ENCODE results near the gene IL4. TPM values are rescaled to one million over a fixed set of nuclear protein-coding genes. Genes with fewer than 3 reads are reported as not detected.
A peak's percentile ranks its signal among the peaks of the same experiment; 100 is the strongest.

The IL4 gene
- total and polyA plus RNA-seq, 9 of the 15 experiments (the other 6 are each of a cell fraction or from before 2014, with no cell fraction given), result 0.22 to 0.62 TPM; not detected in 7

DNA sequence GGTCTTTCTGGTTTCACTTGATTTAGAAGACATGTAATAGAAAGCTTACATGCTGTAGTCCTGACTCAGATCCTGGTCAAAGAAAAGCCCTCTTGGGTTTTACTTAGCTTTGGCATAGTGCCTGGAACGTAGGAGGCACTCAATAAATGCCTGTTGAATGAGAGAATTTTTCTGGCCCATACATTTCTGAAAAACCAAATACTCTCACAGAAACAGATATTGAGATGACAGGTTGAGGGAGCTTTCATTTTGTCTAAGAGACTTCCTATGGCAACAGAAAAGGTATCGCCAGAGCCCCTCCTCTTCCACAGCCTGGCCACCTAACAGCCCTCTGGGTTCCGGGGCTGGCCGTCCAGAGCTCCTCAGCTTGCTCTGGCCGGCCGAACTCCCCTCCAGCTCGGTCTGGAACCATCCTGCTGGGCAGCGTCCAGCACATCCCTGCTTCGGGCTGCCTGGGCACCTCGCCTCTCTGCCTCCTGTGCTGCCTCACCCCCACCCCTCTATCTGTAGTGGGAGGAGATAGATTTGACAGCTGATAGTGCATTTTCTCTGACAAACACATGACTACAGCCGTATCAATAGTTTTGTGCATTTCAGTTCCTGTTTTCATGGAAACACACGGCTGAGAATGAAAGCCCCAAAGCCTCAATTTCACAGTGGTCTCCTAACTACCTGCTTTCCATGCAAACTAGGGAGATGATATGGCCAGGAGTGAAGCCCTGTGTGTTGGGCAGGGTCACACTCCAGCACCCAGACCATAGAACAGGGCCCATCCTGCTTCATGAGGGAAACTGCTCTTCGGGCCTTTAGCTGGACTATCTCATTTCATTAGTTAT is 1.1 kb downstream of the IL4 start (continued):
- TF ChIP-seq, protein P1, sequence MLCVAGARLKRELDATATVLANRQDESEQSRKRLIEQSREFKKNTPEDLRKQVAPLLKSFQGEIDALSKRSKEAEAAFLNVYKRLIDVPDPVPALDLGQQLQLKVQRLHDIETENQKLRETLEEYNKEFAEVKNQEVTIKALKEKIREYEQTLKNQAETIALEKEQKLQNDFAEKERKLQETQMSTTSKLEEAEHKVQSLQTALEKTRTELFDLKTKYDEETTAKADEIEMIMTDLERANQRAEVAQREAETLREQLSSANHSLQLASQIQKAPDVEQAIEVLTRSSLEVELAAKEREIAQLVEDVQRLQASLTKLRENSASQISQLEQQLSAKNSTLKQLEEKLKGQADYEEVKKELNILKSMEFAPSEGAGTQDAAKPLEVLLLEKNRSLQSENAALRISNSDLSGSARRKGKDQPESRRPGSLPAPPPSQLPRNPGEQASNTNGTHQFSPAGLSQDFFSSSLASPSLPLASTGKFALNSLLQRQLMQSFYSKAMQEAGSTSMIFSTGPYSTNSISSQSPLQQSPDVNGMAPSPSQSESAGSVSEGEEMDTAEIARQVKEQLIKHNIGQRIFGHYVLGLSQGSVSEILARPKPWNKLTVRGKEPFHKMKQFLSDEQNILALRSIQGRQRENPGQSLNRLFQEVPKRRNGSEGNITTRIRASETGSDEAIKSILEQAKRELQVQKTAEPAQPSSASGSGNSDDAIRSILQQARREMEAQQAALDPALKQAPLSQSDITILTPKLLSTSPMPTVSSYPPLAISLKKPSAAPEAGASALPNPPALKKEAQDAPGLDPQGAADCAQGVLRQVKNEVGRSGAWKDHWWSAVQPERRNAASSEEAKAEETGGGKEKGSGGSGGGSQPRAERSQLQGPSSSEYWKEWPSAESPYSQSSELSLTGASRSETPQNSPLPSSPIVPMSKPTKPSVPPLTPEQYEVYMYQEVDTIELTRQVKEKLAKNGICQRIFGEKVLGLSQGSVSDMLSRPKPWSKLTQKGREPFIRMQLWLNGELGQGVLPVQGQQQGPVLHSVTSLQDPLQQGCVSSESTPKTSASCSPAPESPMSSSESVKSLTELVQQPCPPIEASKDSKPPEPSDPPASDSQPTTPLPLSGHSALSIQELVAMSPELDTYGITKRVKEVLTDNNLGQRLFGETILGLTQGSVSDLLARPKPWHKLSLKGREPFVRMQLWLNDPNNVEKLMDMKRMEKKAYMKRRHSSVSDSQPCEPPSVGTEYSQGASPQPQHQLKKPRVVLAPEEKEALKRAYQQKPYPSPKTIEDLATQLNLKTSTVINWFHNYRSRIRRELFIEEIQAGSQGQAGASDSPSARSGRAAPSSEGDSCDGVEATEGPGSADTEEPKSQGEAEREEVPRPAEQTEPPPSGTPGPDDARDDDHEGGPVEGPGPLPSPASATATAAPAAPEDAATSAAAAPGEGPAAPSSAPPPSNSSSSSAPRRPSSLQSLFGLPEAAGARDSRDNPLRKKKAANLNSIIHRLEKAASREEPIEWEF (CRISPR knock-in tag; IDR thresholded peaks at IDR 0.05), result peak; percentile 43; the same call in 1 of the 2 replicates
- TF ChIP-seq, protein P2, sequence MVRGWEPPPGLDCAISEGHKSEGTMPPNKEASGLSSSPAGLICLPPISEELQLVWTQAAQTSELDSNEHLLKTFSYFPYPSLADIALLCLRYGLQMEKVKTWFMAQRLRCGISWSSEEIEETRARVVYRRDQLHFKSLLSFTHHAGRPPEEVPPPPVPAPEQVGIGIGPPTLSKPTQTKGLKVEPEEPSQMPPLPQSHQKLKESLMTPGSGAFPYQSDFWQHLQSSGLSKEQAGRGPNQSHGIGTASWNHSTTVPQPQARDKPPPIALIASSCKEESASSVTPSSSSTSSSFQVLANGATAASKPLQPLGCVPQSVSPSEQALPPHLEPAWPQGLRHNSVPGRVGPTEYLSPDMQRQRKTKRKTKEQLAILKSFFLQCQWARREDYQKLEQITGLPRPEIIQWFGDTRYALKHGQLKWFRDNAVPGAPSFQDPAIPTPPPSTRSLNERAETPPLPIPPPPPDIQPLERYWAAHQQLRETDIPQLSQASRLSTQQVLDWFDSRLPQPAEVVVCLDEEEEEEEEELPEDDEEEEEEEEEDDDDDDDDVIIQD (CRISPR knock-in tag; IDR thresholded peaks at IDR 0.05), result no peak
- TF ChIP-seq STAT5A (IDR thresholded peaks at IDR 0.05; ENCODE audit: borderline replicate concordance, low read length) (no peak), SMAD1 (IDR thresholded peaks at IDR 0.05; ENCODE audit: low read depth, low read length, partially characterized antibody) (no peak), PCBP2 (IDR thresholded peaks at IDR 0.05; ENCODE audit: low read depth, low read length, poor library complexity, severe bottlenecking) (no peak), PHB (CRISPR knock-in tag; IDR thresholded peaks at IDR 0.05) (no peak), ZNF57 (CRISPR knock-in tag; IDR thresholded peaks at IDR 0.05) (no peak)
- TF ChIP-seq, protein P3, sequence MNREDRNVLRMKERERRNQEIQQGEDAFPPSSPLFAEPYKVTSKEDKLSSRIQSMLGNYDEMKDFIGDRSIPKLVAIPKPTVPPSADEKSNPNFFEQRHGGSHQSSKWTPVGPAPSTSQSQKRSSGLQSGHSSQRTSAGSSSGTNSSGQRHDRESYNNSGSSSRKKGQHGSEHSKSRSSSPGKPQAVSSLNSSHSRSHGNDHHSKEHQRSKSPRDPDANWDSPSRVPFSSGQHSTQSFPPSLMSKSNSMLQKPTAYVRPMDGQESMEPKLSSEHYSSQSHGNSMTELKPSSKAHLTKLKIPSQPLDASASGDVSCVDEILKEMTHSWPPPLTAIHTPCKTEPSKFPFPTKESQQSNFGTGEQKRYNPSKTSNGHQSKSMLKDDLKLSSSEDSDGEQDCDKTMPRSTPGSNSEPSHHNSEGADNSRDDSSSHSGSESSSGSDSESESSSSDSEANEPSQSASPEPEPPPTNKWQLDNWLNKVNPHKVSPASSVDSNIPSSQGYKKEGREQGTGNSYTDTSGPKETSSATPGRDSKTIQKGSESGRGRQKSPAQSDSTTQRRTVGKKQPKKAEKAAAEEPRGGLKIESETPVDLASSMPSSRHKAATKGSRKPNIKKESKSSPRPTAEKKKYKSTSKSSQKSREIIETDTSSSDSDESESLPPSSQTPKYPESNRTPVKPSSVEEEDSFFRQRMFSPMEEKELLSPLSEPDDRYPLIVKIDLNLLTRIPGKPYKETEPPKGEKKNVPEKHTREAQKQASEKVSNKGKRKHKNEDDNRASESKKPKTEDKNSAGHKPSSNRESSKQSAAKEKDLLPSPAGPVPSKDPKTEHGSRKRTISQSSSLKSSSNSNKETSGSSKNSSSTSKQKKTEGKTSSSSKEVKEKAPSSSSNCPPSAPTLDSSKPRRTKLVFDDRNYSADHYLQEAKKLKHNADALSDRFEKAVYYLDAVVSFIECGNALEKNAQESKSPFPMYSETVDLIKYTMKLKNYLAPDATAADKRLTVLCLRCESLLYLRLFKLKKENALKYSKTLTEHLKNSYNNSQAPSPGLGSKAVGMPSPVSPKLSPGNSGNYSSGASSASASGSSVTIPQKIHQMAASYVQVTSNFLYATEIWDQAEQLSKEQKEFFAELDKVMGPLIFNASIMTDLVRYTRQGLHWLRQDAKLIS (CRISPR knock-in tag; IDR thresholded peaks at IDR 0.05), result 0 out of 2 replicates have a peak, but pooled peaks have one; percentile 36
- TF ChIP-seq, protein P4, sequence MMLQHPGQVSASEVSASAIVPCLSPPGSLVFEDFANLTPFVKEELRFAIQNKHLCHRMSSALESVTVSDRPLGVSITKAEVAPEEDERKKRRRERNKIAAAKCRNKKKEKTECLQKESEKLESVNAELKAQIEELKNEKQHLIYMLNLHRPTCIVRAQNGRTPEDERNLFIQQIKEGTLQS (IDR thresholded peaks at IDR 0.05), result no peak
- TF ChIP-seq, protein P4 (CRISPR knock-in tag; conservative IDR thresholded peaks at IDR 0.05), result no peak

All from K562 (cell line).